ENCODE measurements around the gene ASAP2. TPM values are rescaled to one million over a fixed set of nuclear protein-coding genes. Genes with fewer than 3 reads are reported as not detected.

Gene ASAP2
- total RNA-seq, 1 experiment from 2014 or later, result 12.6 TPM

DNA sequence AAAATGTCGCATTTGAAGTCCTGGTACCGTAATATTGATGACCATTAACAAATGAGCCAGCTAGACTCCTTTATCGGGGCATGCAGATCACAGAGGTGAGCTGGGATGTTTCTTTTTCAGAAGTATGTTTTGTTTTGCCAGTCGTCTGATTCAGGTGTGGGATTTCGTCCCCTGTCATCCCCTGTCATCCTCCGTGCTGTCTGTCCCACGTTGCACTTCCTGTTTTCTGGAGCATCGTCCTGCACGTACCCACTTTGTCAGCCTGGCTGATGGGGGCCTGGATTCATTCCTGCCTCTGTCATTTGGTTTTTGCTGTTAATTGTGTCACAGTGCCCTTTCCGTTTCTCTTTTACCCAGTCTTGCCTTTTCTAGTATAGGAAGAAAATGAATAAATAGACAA is 72.8 kb downstream of the ASAP2 start:
- no peaks in the 10 kb centered on the region for H4K20me1 ChIP-seq (ENCODE audit: control insufficient read depth, insufficient read depth, insufficient read length)
- H3K9ac ChIP-seq (ENCODE audit: extremely low read depth, insufficient read length, low read length), result no peak overlapping the region
- H2BK120ac ChIP-seq (ENCODE audit: low read depth, low read length, poor library complexity, severe bottlenecking), result no peak overlapping the region
- no peak overlapping the region for H2BK15ac ChIP-seq (ENCODE audit: low read depth, low read length)
- no peak for DNase-seq
- H3K27me3 ChIP-seq (ENCODE audit: insufficient read depth, low read length), result no peaks in the 10 kb centered on the region
- no peaks in the 10 kb centered on the region for H3K79me1 ChIP-seq (ENCODE audit: insufficient read depth, low read depth, low read length, poor library complexity, severe bottlenecking)
- Mint-ChIP-seq H3K27ac (peak overlapping the region in 1 of 3 experiments; percentile 77; a peak in 1 of 7 replicates), H3K36me3 (ENCODE audit: insufficient read depth in 1 of 3, low read depth in 3 of 3) (peaks cover 3 to 8% (median 7%) of the 10 kb centered on the region in 3 experiments; a peak in 3 of 7 replicates), H3K4me1 (peaks cover 25% of the 10 kb centered on the region in 2 experiments), H3K9me3 (no peaks in the 10 kb centered on the region), H3K27me3 (ENCODE audit: low read depth) (no peaks in the 10 kb centered on the region; the same call in none of the 2 replicates), H3K4me3 (no peak overlapping the region)
- H2AK5ac ChIP-seq (ENCODE audit: insufficient read length, low read length), result no peak overlapping the region
- H2BK20ac ChIP-seq (ENCODE audit: low read depth, low read length, poor library complexity, severe bottlenecking), result no peak overlapping the region
- no peak overlapping the region for H3K4ac ChIP-seq (ENCODE audit: low read depth, low read length)
- H3K9me3 ChIP-seq (ENCODE audit: control insufficient read depth, low read depth, low read length), result no peaks in the 10 kb centered on the region
- no peak overlapping the region for H4K5ac ChIP-seq (ENCODE audit: insufficient read length, low read depth, low read length)
- H3K4me1 ChIP-seq (ENCODE audit: insufficient read depth, low read length), result peaks cover 4% of the 10 kb centered on the region; the same call in 1 of the 2 replicates
- H3K14ac ChIP-seq (ENCODE audit: insufficient read depth, low read length), result no peak overlapping the region
- no peak overlapping the region for H2BK12ac ChIP-seq (ENCODE audit: insufficient read length, low read depth, low read length)
- H3K79me2 ChIP-seq (ENCODE audit: insufficient read depth, low read length), result peaks cover 2% of the 10 kb centered on the region; the same call in 1 of the 2 replicates
- H4K91ac ChIP-seq (ENCODE audit: insufficient read length, low read depth, low read length), result no peak overlapping the region
- no peak overlapping the region for H3K56ac ChIP-seq (ENCODE audit: insufficient read length, low read depth, low read length)
- H2BK5ac ChIP-seq (ENCODE audit: insufficient read length, low read length), result no peak overlapping the region
- no peak overlapping the region for H2AFZ ChIP-seq (ENCODE audit: low read length)
- H3K18ac ChIP-seq (ENCODE audit: insufficient read length, low read depth, low read length), result no peak overlapping the region
- no peaks in the 10 kb centered on the region for H3K23me2 ChIP-seq (ENCODE audit: insufficient read length, low read depth, low read length, poor library complexity, severe bottlenecking)
- no peak overlapping the region for H3T11ph ChIP-seq (ENCODE audit: low read length)
- no CpG with 5 or more reads among the region's 10 CpGs for WGBS (ENCODE audit: extremely low coverage, insufficient read length, low lambda C conversion rate)
- TF ChIP-seq, protein P1, sequence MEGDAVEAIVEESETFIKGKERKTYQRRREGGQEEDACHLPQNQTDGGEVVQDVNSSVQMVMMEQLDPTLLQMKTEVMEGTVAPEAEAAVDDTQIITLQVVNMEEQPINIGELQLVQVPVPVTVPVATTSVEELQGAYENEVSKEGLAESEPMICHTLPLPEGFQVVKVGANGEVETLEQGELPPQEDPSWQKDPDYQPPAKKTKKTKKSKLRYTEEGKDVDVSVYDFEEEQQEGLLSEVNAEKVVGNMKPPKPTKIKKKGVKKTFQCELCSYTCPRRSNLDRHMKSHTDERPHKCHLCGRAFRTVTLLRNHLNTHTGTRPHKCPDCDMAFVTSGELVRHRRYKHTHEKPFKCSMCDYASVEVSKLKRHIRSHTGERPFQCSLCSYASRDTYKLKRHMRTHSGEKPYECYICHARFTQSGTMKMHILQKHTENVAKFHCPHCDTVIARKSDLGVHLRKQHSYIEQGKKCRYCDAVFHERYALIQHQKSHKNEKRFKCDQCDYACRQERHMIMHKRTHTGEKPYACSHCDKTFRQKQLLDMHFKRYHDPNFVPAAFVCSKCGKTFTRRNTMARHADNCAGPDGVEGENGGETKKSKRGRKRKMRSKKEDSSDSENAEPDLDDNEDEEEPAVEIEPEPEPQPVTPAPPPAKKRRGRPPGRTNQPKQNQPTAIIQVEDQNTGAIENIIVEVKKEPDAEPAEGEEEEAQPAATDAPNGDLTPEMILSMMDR (conservative IDR thresholded peaks at IDR 0.05), result no peak
- H4K8ac ChIP-seq (replicated peaks; ENCODE audit: insufficient read length, low read depth, low read length), result no peak overlapping the region
- H3K4me2 ChIP-seq (ENCODE audit: insufficient read depth, insufficient read length, low read length), result no peak overlapping the region
- no peak overlapping the region for H3K27ac ChIP-seq (ENCODE audit: insufficient read length, low read depth, low read length)
- no peak overlapping the region for H3K23ac ChIP-seq (ENCODE audit: insufficient read length, low read depth, low read length)

Data from H9 (cell line).